GM12875 (cell line): ENCODE results near the gene CLIC1.
A peak's percentile ranks its signal among the peaks of the same experiment; 100 is the strongest.

Source experiments
- H3K4me3 ChIP-seq: one replicate; pipeline ENCODE4 v1.5.1; 2011; ENCODE audit warnings: low read depth, low read length, control low read depth
- CTCF ChIP-seq: IDR thresholded peaks from 2 replicates; pipeline ENCODE4 v1.5.1; 2011; ENCODE audit warnings: low read depth, mild to moderate bottlenecking, control low read depth, inconsistent platforms, low read length, moderate library complexity, borderline replicate concordance; ENCODE audit not compliant: insufficient read depth

Gene CLIC1

GRCh38 chr6:31775633-31776484 lies 39.5 kb upstream of the CLIC1 start:
- no peak overlapping the region for H3K4me3 ChIP-seq
- no peak for TF ChIP-seq CTCF

- no peak for TF ChIP-seq CTCF
- no peak overlapping the region for H3K4me3 ChIP-seq
These were observed 38.9 kb upstream of the CLIC1 start for GRCh38 chr6:31775184-31775583.

GRCh38 chr6:31771992-31772358 lies 35.6 kb upstream of the CLIC1 start:
- H3K4me3 ChIP-seq, result no peak overlapping the region
- no peak for TF ChIP-seq CTCF

- no peak overlapping the region for H3K4me3 ChIP-seq
- TF ChIP-seq CTCF, result no peak
These were observed 34.5 kb upstream of the CLIC1 start for GRCh38 chr6:31770860-31771259.

GRCh38 chr6:31769684-31770371 lies 33.5 kb upstream of the CLIC1 start:
- H3K4me3 ChIP-seq, result no peak overlapping the region
- TF ChIP-seq CTCF, result peak; percentile 88

- no peak overlapping the region for H3K4me3 ChIP-seq
- TF ChIP-seq CTCF, result no peak
These were observed 32.3 kb upstream of the CLIC1 start for GRCh38 chr6:31768363-31769257.
